ENCODE data around the gene MRPL10.

- TF ChIP-seq, protein P1, sequence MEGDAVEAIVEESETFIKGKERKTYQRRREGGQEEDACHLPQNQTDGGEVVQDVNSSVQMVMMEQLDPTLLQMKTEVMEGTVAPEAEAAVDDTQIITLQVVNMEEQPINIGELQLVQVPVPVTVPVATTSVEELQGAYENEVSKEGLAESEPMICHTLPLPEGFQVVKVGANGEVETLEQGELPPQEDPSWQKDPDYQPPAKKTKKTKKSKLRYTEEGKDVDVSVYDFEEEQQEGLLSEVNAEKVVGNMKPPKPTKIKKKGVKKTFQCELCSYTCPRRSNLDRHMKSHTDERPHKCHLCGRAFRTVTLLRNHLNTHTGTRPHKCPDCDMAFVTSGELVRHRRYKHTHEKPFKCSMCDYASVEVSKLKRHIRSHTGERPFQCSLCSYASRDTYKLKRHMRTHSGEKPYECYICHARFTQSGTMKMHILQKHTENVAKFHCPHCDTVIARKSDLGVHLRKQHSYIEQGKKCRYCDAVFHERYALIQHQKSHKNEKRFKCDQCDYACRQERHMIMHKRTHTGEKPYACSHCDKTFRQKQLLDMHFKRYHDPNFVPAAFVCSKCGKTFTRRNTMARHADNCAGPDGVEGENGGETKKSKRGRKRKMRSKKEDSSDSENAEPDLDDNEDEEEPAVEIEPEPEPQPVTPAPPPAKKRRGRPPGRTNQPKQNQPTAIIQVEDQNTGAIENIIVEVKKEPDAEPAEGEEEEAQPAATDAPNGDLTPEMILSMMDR (IDR thresholded peaks at IDR 0.05) = peak; percentile 95 to 99 (median 98)
- no peak for TF ChIP-seq POLR2A (IDR thresholded peaks at IDR 0.05)
Measured at GRCh38 chr17:47840742-47841487, 9.6 kb upstream of the MRPL10 start, which contains the start of gene SCRN2.
